Ectodermal cell (in vitro differentiated cells): ENCODE measurements around the gene PMVK.

Source experiments
- H3K27ac ChIP-seq: 2 replicates; pipeline ENCODE4 v1.7.0; 2013; ENCODE audit warnings: mild to moderate bottlenecking, low read depth, low read length; ENCODE audit not compliant: insufficient read depth, poor library complexity, severe bottlenecking
- H3K27me3 ChIP-seq: 2 replicates; pipeline ENCODE4 v1.7.0; 2013; ENCODE audit warnings: mild to moderate bottlenecking, low read length; ENCODE audit not compliant: insufficient read depth, control insufficient read depth, poor library complexity, severe bottlenecking
- H3K36me3 ChIP-seq: one replicate; pipeline ENCODE4 v1.7.0; 2013; ENCODE audit warnings: low read length; ENCODE audit not compliant: control insufficient read depth, insufficient read depth
- H3K4me1 ChIP-seq: one replicate; pipeline ENCODE4 v1.7.0; 2013; ENCODE audit warnings: low read length; ENCODE audit not compliant: control insufficient read depth, insufficient read depth
- H3K4me3 ChIP-seq: 2 replicates; pipeline ENCODE4 v1.7.0; 2013; ENCODE audit warnings: low read depth, low read length, control low read depth; ENCODE audit not compliant: insufficient read depth
- H3K9me3 ChIP-seq: 2 replicates; pipeline ENCODE4 v1.7.0; 2013; ENCODE audit warnings: mild to moderate bottlenecking, low read length, moderate library complexity; ENCODE audit not compliant: control insufficient read depth
- WGBS, 2 experiments: methylation state at CpG; one replicate each; pipeline ENCODE4 v1.1.7; 2013; ENCODE audit warnings: missing lambda C conversion rate in 2 of 2; 5-methylcytosine and 5-hydroxymethylcytosine counted together

Gene PMVK

GRCh38 chr1:154948079-154948478 is 11.6 kb upstream of the PMVK start:
- no peak overlapping the region for H3K27ac ChIP-seq
- H3K4me3 ChIP-seq = no peak overlapping the region
- H3K9me3 ChIP-seq = no peaks in the 10 kb centered on the region
- peaks cover 5% of the 10 kb centered on the region for H3K4me1 ChIP-seq
- 95% methylated on average over 11 of the region's 11 CpGs for WGBS, 2 experiments
- H3K36me3 ChIP-seq = peaks cover 32% of the 10 kb centered on the region
- H3K27me3 ChIP-seq = no peaks in the 10 kb centered on the region

GRCh38 chr1:154945962-154946850 is 9.7 kb upstream of the PMVK start:
- peaks cover 30% of the 10 kb centered on the region for H3K36me3 ChIP-seq
- H3K9me3 ChIP-seq = no peaks in the 10 kb centered on the region
- WGBS, 2 experiments = 93 to 94% methylated on average over 17 of the region's 17 CpGs
- H3K4me3 ChIP-seq = no peak overlapping the region
- no peaks in the 10 kb centered on the region for H3K27me3 ChIP-seq
- peaks cover 8% of the 10 kb centered on the region for H3K4me1 ChIP-seq
- H3K27ac ChIP-seq = no peak overlapping the region

GRCh38 chr1:154945160-154945961 is 8.8 kb upstream of the PMVK start:
- no peaks in the 10 kb centered on the region for H3K9me3 ChIP-seq
- WGBS, 2 experiments = 92 to 93% methylated on average over 15 of the region's 15 CpGs
- H3K4me3 ChIP-seq = no peak overlapping the region
- H3K27ac ChIP-seq = no peak overlapping the region
- H3K36me3 ChIP-seq = peaks cover 23% of the 10 kb centered on the region
- peaks cover 17% of the 10 kb centered on the region for H3K4me1 ChIP-seq
- H3K27me3 ChIP-seq = no peaks in the 10 kb centered on the region

- Histone ChIP-seq H3K4me1 (peaks cover 22% of the 10 kb centered on the region), H3K9me3 (no peaks in the 10 kb centered on the region), H3K27ac (no peak overlapping the region), H3K27me3 (no peaks in the 10 kb centered on the region), H3K4me3 (no peak overlapping the region), H3K36me3 (peaks cover 22% of the 10 kb centered on the region)
- 83 to 89% methylated on average over 9 of the region's 9 CpGs for WGBS, 2 experiments
These were observed 8.1 kb upstream of the PMVK start for GRCh38 chr1:154944401-154945159.

- peaks cover 22% of the 10 kb centered on the region for H3K4me1 ChIP-seq
These were observed 7.3 kb upstream of the PMVK start for GRCh38 chr1:154943649-154944400.

GRCh38 chr1:154941333-154942013 is 5.0 kb upstream of the PMVK start:
- peaks cover 22% of the 10 kb centered on the region for H3K4me1 ChIP-seq
- 72 to 77% methylated on average over 5 of the region's 5 CpGs for WGBS, 2 experiments
- H3K27me3 ChIP-seq = no peaks in the 10 kb centered on the region
- H3K4me3 ChIP-seq = no peak overlapping the region
- H3K36me3 ChIP-seq = peaks cover 11% of the 10 kb centered on the region
- no peaks in the 10 kb centered on the region for H3K9me3 ChIP-seq
- peak overlapping the region; percentile 64 for H3K27ac ChIP-seq

More at GRCh38 chr1:154943649-154944400, 7.3 kb upstream of the PMVK start:
- Histone ChIP-seq H3K9me3 (no peaks in the 10 kb centered on the region), H3K27me3 (no peaks in the 10 kb centered on the region), H3K27ac (no peak overlapping the region), H3K4me3 (no peak overlapping the region), H3K36me3 (peaks cover 22% of the 10 kb centered on the region)
- 49 to 50% methylated on average over 6 of the region's 6 CpGs for WGBS, 2 experiments

GRCh38 chr1:154940651-154941194 is 4.2 kb upstream of the PMVK start:
- Histone ChIP-seq H3K27me3 (no peaks in the 10 kb centered on the region), H3K4me1 (peaks cover 22% of the 10 kb centered on the region), H3K36me3 (peaks cover 10% of the 10 kb centered on the region), H3K9me3 (no peaks in the 10 kb centered on the region), H3K27ac (peak overlapping the region; percentile 30), H3K4me3 (no peak overlapping the region)
- WGBS, 2 experiments = 86% methylated on average over 8 of the region's 8 CpGs

GRCh38 chr1:154940213-154940560 is 3.7 kb upstream of the PMVK start:
- Histone ChIP-seq H3K4me3 (no peak overlapping the region), H3K9me3 (no peaks in the 10 kb centered on the region), H3K27me3 (no peaks in the 10 kb centered on the region), H3K27ac (no peak overlapping the region), H3K36me3 (peaks cover 5% of the 10 kb centered on the region), H3K4me1 (peaks cover 22% of the 10 kb centered on the region)
- 50 to 78% methylated on average over 1 of the region's 1 CpG for WGBS, 2 experiments
